ENCODE results near the gene MARCHF5.
"Not testable (repeated sequence)": the region's sequence is repeated elsewhere in the genome, so short reads cannot be mapped to it uniquely, and the experiment has no call there.

The MARCHF5 gene

DNA sequence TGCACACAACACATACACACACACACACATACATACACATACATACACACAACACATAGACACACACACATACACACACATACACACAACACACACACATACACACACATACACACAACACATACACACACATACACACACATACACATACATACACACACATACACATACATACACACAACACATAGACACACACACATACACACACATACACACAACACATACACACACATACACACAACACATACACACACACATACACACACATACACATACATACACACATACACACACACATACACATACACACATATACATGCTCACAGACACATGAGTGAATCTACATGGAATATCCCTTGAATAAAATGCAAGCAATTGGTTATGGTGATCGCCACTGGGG, 102.2 kb downstream of the MARCHF5 start:
- DNase-seq = not testable (repeated sequence)

DNA sequence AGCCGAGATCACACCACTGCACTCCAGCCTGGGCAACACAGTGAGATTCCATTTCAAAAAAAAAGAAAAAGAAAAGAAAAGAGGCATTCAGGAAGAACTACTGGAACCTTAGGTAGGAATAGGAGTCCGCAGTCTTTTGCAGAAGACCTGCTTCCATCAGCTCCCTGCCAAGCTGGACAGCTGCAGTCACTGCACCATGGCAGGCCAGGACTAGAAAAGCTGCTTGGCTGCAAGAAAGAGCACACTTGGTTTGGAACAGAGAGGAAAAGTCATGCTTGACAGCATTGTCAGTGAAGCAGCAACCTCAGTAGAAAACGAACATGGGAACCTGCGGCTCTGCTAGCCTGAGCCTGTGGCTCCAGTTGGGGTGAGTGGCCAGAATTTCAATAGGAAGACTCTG, 104.3 kb downstream of the MARCHF5 start:
- DNase-seq = no peak

DNA sequence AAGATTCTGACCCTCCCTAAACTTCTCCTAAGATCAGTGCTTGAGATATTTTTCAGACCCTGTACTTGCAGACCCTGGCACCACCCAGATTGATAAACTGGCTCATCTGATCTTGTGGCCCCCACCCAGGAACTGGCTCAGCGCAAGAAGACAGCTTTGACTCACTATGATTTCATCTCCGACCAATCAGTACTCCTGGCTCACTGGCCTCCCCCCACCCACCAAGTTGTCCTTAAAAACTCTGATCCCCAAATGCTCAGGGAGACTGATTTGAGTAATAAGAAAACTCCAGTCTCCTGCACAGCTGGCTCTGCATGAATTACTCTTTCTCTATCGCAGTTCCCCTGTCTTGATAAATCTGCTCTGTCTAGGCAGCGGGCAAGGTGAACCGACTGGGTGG, 111.3 kb downstream of the MARCHF5 start:
- not testable (repeated sequence) for DNase-seq
